ENCODE measurements around the gene JMY.

DNA sequence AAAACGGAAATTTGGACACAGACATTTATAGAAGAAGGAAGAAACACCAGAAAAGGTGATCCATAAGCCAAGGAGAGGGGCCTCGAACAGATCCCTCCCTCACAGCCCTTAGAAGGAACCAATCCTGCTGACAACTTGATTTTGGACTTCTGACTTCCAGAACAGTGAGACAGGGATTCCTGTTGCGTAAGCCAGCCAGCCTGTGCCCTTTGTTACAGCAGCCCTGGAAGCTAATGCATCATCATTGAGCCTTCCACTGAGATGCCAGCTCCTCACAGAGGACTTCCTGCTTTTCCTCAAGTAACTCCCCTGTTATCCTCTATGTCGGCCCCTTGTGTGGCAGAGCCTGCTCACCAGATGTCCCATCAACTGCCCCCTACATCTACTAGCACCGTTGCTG is 94.1 kb downstream of the JMY start:
- TF ChIP-seq, protein P1, sequence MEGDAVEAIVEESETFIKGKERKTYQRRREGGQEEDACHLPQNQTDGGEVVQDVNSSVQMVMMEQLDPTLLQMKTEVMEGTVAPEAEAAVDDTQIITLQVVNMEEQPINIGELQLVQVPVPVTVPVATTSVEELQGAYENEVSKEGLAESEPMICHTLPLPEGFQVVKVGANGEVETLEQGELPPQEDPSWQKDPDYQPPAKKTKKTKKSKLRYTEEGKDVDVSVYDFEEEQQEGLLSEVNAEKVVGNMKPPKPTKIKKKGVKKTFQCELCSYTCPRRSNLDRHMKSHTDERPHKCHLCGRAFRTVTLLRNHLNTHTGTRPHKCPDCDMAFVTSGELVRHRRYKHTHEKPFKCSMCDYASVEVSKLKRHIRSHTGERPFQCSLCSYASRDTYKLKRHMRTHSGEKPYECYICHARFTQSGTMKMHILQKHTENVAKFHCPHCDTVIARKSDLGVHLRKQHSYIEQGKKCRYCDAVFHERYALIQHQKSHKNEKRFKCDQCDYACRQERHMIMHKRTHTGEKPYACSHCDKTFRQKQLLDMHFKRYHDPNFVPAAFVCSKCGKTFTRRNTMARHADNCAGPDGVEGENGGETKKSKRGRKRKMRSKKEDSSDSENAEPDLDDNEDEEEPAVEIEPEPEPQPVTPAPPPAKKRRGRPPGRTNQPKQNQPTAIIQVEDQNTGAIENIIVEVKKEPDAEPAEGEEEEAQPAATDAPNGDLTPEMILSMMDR (conservative IDR thresholded peaks at IDR 0.05; ENCODE audit: low read length): no peak
- no peak for TF ChIP-seq EZH2phosphoT487 (IDR thresholded peaks at IDR 0.05; ENCODE audit: borderline replicate concordance)

All from Loucy (cell line).